Mucosa of rectum (tissue), 2 donors: Measurements from ENCODE around the gene PYCARD.

Experiments
- H3K27ac ChIP-seq, 2 donors: one replicate each; pipeline ENCODE4 v1.7.0; 2013; ENCODE audit warnings: inconsistent platforms in 2 of 2, low read depth in 2 of 2, low read length in 2 of 2
- H3K27me3 ChIP-seq, 2 donors: one replicate each; pipeline ENCODE4 v1.7.0; 2013; ENCODE audit warnings: low read length in 2 of 2; ENCODE audit not compliant: control insufficient read depth in 2 of 2, insufficient read depth in 2 of 2
- H3K36me3 ChIP-seq, 2 donors: one replicate each; pipeline ENCODE4 v1.7.0; 2013; ENCODE audit warnings: low read length in 2 of 2; ENCODE audit not compliant: control insufficient read depth in 2 of 2, insufficient read depth in 2 of 2
- H3K4me1 ChIP-seq, 2 donors: one replicate each; pipeline ENCODE4 v1.7.0; 2013; ENCODE audit warnings: low read length in 2 of 2, mild to moderate bottlenecking in 1 of 2; ENCODE audit not compliant: control insufficient read depth in 2 of 2, insufficient read depth in 2 of 2
- H3K4me3 ChIP-seq, 2 donors: one replicate each; pipeline ENCODE4 v1.7.0; 2013; ENCODE audit warnings: low read length in 2 of 2
- H3K9ac ChIP-seq, 2 donors: one replicate each; pipeline ENCODE4 v1.7.0; 2013; ENCODE audit warnings: low read length in 2 of 2, low read depth in 1 of 2, mild to moderate bottlenecking in 1 of 2
- H3K9me3 ChIP-seq, 2 donors: one replicate each; pipeline ENCODE4 v1.7.0; 2013; ENCODE audit warnings: low read length in 2 of 2; ENCODE audit not compliant: control insufficient read depth in 2 of 2
- donor health status: healthy.
- donor health status: Normal muscosa, but diverticular disease.

Gene PYCARD

GRCh38 chr16:31157136-31157535 is 45.4 kb downstream of the PYCARD start:
- Histone ChIP-seq H3K9ac (no peak overlapping the region), H3K4me3 (no peak overlapping the region), H3K9me3 (no peaks in the 10 kb centered on the region), H3K27ac (no peak overlapping the region), H3K36me3 (no peaks in the 10 kb centered on the region), H3K27me3 (no peaks in the 10 kb centered on the region), H3K4me1 (no peaks in the 10 kb centered on the region)
